ENCODE results near the gene PLSCR4. TPM values are rescaled to one million over a fixed set of nuclear protein-coding genes. Genes with fewer than 3 reads are reported as not detected.

PLSCR4 gene
- total and polyA plus RNA-seq, 9 of the 15 experiments (the other 6 are each of a cell fraction or from before 2014, with no cell fraction given), result 0.11 to 0.68 (median 0.21) TPM

DNA sequence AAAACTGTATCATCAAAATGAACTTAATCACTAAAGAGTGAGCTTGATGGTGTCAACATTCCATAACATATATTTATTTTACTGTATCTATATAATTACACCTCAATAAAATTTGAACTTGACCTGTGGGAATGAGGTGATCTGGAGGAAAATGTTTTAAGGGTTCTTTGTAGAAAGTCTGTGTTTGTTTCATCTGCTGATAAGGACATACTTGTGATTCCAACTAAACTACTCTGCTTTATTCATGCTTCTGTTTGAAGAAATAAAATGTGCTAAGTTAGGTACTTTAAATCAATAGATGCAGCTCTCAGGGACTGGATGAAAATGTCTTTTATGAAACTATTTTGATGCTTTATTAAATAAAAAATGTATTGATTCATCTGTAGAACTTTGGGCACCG is 78.3 kb downstream of the PLSCR4 start:
- no peaks in the 10 kb centered on the region for H3K36me3 ChIP-seq (ENCODE audit: control insufficient read depth, insufficient read depth, low read length)
- in situ Hi-C loops (cut with MboI), result no loop called here
- FAIRE-seq, result no peak
- intact Hi-C loops (cut with micrococcal nuclease), result no loop called here
- H3K27ac ChIP-seq (ENCODE audit: extremely low read depth, low read depth, low read length), result no peak overlapping the region
- H3K4me3 ChIP-seq, result no peak overlapping the region
- DNase-seq (ENCODE audit: extremely low read depth in 1 of 4, low spot score in 3 of 4), result no peak
- H3K79me2 ChIP-seq (ENCODE audit: control insufficient read depth, insufficient read depth, low read length), result no peaks in the 10 kb centered on the region
- no peak overlapping the region for H2AFZ ChIP-seq (ENCODE audit: low read depth, low read length)
- POLR2A ChIA-PET, result no interaction called here
- no peaks in the 10 kb centered on the region for H3K4me1 ChIP-seq (replicated peaks in 1 of 2; ENCODE audit: control insufficient read depth in 2 of 2, insufficient read depth in 2 of 2, low read length in 2 of 2)
- H3K9ac ChIP-seq (ENCODE audit: insufficient read depth in 1 of 2, low read depth in 2 of 2, low read length in 2 of 2), result no peak overlapping the region
- H3K9me3 ChIP-seq (replicated peaks; ENCODE audit: control insufficient read depth, insufficient read depth, low read depth, low read length), result no peaks in the 10 kb centered on the region
- no peaks in the 10 kb centered on the region for H4K20me1 ChIP-seq (replicated peaks; ENCODE audit: control insufficient read depth, insufficient read depth, low read length)
- no peak for ATAC-seq
- CTCF ChIA-PET (ENCODE audit: low intra/inter-chr PET ratio), result no interaction called here
- H3K4me2 ChIP-seq (ENCODE audit: insufficient read depth, low read length), result no peak overlapping the region
- WGBS (ENCODE audit: insufficient coverage, low coverage, missing lambda C conversion rate), result 6% methylated on average over 1 of the region's 1 CpG
- H3K9me1 ChIP-seq (ENCODE audit: control insufficient read depth, insufficient read depth, low read length), result no peaks in the 10 kb centered on the region
- BruUV-seq (replicated peaks), result no TSS peak
- no peaks in the 10 kb centered on the region for H3K27me3 ChIP-seq (ENCODE audit: control insufficient read depth in 2 of 2, insufficient read depth in 2 of 2, low read length in 2 of 2)
- TF ChIP-seq SAFB2 (IDR thresholded peaks at IDR 0.05; ENCODE audit: borderline replicate concordance, low read depth, low read length, severe bottlenecking) (no peak), RBM39 (optimal IDR thresholded peaks at IDR 0.05; ENCODE audit: low read depth, low read length) (no peak), SREBF1 (IDR thresholded peaks at IDR 0.05; ENCODE audit: borderline replicate concordance, low read depth, low read length) (no peak), ZNF134 (CRISPR knock-in tag; conservative IDR thresholded peaks at IDR 0.05) (no peak), CEBPZ (IDR thresholded peaks at IDR 0.05; ENCODE audit: borderline replicate concordance, low read depth, low read length) (no peak), YBX1 (IDR thresholded peaks at IDR 0.05) (no peak), ELK1 (CRISPR knock-in tag; IDR thresholded peaks at IDR 0.05) (no peak), ELF2 (CRISPR knock-in tag; IDR thresholded peaks at IDR 0.05) (no peak)
- TF ChIP-seq, protein P1, sequence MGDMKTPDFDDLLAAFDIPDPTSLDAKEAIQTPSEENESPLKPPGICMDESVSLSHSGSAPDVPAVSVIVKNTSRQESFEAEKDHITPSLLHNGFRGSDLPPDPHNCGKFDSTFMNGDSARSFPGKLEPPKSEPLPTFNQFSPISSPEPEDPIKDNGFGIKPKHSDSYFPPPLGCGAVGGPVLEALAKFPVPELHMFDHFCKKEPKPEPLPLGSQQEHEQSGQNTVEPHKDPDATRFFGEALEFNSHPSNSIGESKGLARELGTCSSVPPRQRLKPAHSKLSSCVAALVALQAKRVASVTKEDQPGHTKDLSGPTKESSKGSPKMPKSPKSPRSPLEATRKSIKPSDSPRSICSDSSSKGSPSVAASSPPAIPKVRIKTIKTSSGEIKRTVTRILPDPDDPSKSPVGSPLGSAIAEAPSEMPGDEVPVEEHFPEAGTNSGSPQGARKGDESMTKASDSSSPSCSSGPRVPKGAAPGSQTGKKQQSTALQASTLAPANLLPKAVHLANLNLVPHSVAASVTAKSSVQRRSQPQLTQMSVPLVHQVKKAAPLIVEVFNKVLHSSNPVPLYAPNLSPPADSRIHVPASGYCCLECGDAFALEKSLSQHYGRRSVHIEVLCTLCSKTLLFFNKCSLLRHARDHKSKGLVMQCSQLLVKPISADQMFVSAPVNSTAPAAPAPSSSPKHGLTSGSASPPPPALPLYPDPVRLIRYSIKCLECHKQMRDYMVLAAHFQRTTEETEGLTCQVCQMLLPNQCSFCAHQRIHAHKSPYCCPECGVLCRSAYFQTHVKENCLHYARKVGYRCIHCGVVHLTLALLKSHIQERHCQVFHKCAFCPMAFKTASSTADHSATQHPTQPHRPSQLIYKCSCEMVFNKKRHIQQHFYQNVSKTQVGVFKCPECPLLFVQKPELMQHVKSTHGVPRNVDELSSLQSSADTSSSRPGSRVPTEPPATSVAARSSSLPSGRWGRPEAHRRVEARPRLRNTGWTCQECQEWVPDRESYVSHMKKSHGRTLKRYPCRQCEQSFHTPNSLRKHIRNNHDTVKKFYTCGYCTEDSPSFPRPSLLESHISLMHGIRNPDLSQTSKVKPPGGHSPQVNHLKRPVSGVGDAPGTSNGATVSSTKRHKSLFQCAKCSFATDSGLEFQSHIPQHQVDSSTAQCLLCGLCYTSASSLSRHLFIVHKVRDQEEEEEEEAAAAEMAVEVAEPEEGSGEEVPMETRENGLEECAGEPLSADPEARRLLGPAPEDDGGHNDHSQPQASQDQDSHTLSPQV (IDR thresholded peaks at IDR 0.05), result no peak
- TF ChIP-seq, protein P2, sequence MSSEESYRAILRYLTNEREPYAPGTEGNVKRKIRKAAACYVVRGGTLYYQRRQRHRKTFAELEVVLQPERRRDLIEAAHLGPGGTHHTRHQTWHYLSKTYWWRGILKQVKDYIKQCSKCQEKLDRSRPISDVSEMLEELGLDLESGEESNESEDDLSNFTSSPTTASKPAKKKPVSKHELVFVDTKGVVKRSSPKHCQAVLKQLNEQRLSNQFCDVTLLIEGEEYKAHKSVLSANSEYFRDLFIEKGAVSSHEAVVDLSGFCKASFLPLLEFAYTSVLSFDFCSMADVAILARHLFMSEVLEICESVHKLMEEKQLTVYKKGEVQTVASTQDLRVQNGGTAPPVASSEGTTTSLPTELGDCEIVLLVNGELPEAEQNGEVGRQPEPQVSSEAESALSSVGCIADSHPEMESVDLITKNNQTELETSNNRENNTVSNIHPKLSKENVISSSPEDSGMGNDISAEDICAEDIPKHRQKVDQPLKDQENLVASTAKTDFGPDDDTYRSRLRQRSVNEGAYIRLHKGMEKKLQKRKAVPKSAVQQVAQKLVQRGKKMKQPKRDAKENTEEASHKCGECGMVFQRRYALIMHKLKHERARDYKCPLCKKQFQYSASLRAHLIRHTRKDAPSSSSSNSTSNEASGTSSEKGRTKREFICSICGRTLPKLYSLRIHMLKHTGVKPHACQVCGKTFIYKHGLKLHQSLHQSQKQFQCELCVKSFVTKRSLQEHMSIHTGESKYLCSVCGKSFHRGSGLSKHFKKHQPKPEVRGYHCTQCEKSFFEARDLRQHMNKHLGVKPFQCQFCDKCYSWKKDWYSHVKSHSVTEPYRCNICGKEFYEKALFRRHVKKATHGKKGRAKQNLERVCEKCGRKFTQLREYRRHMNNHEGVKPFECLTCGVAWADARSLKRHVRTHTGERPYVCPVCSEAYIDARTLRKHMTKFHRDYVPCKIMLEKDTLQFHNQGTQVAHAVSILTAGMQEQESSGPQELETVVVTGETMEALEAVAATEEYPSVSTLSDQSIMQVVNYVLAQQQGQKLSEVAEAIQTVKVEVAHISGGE (CRISPR knock-in tag; IDR thresholded peaks at IDR 0.05), result no peak
